EH (cell line): ENCODE data around the gene EPAS1.

Source experiments
- DNase-seq: peaks from one replicate; pipeline ENCODE4 v3.0.0-alpha.2; 2015; ENCODE audit warnings: low read depth

The EPAS1 gene

GRCh38 chr2:46339676-46340459, 42.7 kb downstream of the EPAS1 start:
- DNase-seq = peak; percentile 45

- DNase-seq = no peak
Observed at GRCh38 chr2:46340740-46341420, 43.7 kb downstream of the EPAS1 start.

DNA sequence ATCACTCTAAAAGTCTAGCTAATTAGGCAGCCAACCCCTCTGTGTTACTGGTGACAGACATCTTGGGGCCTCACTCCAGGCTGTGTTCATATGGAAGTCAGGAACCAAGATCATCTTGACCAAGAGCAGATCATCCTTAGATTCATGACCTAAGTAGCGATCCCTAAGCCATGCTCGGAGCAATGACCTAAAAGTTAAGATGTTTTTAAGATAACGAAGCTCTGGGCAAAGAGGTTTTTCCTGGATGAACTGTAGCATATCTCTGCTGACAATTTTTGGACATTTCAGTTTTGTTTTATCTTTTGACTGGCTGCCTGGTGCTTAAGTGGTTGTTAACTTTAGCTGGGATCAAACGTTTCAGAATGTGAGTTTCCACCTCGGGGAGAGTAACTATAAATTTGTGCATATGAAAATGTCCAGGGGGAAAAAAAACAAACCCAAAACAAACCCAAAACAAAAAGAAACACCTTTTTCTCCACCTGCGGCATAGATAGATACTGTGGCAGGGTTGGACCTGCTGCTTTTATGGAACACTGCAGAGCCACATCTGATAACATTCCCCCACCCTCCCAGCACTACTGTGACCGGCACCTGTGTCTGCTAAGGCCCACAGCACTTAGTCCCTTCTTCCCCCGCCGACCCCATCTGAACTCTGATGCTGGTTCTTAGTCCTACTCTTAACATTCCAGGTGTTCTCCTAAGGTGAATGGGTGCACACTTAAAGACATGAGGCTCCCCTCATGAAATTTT, 45.5 kb downstream of the EPAS1 start:
- no peak for DNase-seq

DNA sequence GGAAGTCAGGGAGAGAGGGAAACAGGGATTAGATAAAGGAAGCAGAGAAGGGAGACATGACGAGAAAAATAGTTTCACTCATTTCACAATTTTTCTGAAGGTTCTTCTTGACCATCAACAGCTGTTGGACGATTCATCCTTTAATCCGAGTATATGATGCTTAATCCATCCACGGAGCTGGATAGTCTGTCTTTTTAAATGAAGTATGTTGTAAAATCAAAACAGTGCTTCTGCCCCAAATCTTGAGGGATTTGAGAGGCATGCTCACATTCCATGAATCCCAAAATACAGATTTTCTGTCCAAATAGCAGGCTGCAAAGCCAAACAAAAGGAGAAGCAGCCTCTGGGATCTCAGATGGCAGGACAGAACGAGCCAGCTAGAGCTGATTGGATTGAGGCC, 47.5 kb downstream of the EPAS1 start:
- DNase-seq = no peak

GRCh38 chr2:46345775-46346174, 48.6 kb downstream of the EPAS1 start:
- DNase-seq = no peak

DNA sequence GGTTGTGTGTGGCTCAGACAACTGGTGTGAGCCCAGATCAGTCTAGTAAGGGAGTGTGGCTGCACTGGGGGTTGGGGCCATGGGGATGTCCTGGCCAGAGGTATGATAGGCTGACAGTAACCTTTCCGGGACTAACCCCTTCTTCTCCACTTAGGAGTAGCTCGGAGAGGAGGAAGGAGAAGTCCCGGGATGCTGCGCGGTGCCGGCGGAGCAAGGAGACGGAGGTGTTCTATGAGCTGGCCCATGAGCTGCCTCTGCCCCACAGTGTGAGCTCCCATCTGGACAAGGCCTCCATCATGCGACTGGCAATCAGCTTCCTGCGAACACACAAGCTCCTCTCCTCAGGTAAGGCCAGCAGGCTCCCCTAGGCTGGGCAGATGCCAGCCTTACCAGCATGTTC, 49.5 kb downstream of the EPAS1 start:
- DNase-seq = no peak

DNA sequence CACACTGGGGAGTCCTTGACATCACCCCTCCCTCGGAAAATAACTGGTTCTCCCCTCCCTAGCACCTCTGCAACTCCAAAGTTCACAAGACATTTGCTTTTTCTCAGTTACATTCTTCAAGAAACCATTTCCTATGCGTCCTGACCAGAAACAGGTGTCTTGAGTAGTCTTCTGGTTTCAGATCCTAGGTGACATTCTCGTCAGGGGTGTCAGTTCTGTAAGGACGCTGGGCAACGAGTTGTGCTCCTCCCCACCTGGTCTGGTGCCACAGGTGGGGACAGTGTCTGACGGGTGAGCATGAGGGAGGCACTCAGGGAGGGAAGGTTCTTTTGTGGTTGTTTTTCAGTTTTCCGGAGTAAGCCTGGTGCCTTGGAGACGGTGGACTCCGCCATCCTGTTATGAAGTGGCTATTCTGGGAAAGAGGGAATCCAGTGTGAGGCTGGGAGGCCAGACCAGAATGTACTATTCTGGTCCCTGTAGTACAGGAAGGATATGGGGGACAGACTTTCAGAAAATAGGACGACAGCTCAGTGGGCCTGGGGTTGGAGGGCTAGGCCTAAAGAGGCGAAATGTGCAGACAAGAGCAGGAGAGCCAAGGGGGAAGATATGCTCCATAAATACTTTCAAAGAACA, 50.6 kb downstream of the EPAS1 start:
- DNase-seq = no peak

DNA sequence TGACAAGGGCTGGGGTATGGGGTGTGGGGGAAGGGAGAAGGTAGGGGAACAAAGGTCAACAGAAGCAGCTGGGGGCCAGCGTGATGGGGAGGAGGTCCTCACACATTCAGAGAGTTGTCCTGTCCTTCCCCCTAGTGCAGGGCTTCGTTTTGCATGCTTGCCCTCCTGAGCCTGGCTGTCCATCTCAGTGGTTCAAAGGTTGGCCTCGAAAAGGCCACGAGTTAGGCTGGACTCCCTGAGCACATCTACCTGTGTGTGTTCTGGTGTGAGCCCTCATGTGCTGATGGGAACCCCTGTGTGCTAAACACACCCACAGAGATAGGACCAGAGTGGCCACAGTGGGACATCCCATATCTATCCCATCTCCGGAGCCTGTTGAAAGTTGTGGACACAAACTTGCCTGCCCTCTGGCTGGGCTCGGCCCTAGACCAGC, 51.9 kb downstream of the EPAS1 start:
- no peak for DNase-seq

DNA sequence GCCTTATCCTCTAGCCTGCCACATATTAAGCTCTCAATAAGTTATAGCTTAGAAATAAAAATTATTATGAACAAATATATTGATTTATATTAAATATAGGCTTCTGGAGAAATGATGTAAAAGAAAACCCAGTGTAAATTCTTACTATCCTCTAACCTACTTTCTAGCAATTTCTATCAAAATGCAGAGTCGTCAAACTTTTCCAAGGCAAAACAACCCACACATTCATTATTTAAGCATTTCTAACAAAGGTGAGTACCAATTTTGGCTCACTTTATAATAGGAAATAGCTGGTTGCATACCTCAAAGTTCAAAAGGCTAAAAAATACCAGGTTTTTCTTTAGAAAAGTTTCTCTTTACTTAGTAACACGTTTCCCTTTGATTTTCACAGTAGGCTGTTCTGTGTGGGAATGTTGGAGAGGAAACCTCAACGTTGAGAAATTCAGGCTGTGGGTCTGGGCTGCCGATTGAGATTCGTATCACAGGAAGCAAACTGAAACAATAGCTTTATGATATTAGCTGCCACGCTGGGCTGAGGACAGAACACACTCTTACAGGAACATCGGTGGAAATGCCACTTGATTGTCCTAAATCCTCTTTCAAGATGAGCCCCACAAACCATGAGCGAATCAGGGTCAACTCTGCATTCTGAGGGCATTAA, 53.0 kb downstream of the EPAS1 start:
- DNase-seq = no peak

- DNase-seq = no peak
Observed at GRCh38 chr2:46351098-46351749, 54.0 kb downstream of the EPAS1 start.

DNA sequence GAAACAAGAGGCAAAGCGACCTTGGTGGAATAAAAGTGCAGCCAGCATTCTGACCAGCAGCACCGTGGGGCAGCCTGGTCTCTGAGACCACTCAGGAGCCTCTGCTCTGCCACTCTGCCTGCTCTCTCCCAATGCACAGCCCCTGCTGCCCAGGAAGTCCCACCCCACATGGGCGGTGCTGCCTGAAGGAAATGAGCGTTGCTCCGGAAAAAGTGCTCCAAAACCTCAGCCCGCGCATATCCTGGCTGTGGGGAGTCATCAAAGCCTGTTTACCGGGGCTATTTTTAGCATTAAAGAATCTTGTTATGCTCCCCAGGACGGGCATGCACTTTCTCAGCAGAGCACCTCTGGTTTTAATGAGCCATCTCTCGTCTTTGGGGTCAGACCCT, 54.5 kb downstream of the EPAS1 start:
- DNase-seq = no peak

DNA sequence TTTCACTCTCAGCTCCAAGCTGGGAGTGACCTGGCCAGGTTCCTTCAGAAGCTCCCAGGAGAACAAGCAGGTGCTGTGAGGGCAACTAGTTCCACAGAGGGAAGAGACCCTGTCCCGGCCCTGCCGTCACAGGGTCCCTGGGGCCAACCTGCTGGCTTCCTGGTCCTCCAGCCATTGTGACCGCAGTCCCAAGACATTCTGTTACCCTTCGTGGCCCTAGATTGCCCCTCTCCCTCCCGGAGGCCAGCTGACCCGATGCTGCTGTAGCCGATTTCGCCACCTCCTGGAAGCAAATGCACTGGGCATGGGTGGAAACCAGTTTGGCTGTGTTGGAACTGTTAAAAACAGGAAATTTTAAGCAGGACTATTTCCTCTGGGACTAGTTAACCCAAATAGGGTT, 55.4 kb downstream of the EPAS1 start:
- no peak for DNase-seq

GRCh38 chr2:46353509-46353908, 56.3 kb downstream of the EPAS1 start:
- DNase-seq = no peak

DNA sequence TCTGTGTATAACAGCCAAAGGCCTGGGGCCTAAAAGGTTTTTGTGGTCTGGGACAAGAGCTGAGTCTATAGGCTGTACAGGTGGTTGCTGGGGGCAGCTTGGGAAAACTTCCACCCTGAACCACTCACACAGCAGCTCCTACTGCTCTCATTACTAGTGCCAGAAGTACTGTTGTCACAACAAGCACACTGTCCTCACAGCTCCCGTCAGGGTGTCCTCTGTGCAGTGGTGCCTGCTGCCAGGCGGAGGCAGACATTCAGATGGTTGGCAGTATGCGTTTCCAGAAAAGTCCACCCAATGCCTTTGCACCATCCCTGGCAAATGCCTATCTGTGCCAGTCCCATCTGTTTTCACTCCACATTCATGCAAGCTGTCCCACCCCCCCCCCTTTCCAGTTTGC, 58.5 kb downstream of the EPAS1 start:
- no peak for DNase-seq

- no peak for DNase-seq
Observed at GRCh38 chr2:46356991-46357390, 59.8 kb downstream of the EPAS1 start.

DNA sequence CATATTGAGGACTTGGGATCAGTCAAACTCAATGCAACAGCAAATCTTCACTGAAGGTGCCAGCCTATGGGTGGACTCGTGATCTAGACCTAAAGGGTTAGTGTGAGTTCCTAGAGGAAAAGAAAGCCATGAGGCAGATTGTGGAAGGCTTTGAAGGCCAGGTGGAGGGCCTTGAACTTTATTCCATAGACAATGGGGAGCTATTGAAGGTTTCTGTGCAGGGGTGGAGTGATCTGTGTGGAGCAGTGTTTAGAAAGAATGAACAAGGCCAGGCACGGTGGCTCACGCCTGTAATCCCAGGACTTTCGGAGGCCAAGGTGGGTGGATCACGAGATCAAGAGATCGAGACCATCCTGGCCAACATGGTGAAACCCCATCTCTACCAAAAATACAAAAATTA, 61.5 kb downstream of the EPAS1 start:
- no peak for DNase-seq

DNA sequence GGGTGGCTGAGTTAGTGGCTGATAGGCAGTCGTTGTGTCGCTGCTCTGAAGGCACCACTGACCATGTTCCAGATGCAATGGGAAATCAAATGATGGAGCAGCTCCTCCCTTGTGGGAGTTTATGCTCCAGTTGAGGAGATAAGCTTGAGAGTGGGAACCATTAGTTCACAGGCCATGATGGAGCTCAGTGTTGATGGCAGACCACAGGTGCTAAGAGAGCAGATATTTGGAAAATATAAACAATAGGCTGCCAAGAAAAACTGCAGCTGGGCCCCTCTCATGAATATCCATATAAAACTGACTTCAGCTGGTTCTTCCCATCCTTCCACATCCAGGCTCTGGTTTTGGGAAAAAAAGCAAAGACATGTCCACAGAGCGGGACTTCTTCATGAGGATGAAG, 63.1 kb downstream of the EPAS1 start:
- no peak for DNase-seq

DNA sequence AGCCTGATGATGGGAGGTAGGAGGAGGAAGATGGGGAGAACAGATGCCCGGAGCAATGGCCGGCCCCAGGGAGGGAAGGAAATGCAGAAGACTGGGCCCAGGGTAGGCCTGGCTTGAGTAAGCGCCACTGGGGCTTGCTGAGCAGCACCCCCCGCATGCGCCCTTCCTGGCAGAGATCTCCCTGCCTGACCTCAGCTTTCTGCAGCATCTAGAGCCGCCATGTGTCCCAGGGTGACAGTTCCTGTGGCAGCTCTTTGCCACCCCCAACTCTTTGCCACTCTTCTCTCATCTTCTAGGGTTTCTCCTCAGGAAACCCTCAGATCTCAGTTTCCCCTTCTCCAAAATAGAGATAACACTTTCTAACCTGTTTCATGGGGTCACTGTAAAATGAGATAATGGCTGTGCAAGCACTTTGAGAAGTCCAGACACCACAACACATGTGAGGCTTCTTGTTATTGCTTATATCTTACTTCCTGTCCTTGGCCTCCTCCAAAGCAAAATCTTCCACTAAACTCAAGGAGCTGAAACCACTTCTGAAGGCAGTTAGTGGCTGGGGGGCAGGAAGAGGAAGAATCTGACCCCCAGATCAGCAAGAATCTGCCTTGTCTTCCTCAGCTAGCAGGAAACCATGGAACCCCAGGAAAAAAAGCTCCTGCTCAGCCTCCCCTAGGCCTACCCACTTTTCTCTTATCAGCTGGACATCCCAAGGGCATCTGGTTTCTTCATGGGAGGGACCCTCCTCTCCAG, 64.9 kb downstream of the EPAS1 start:
- no peak for DNase-seq

GRCh38 chr2:46362667-46363012, 65.4 kb downstream of the EPAS1 start:
- peak; percentile 47 for DNase-seq

GRCh38 chr2:46363535-46364170, 66.4 kb downstream of the EPAS1 start:
- DNase-seq = peak; percentile 72
